Right lobe of liver (tissue), 6 donors: ENCODE data around the gene SCAMP3. TPM values are rescaled to one million over a fixed set of nuclear protein-coding genes. Genes with fewer than 3 reads are reported as not detected.

Source experiments
- ATAC-seq, 4 donors: fragments of 200-7000 bp; cut with Tn5 transposase; one replicate each; pipeline ENCODE4 v1.9.1; 2020; ENCODE audit warnings: mild to moderate bottlenecking in 4 of 4, moderate library complexity in 4 of 4
- DNase-seq, 3 donors: peaks; one replicate each; pipeline ENCODE4 v3.0.0-alpha.2; 2020
- H3K27ac ChIP-seq, 3 donors: fragments of 200-600 bp; one replicate each; pipeline ENCODE4 v1.8.0; 2022
- H3K27me3 ChIP-seq, 2 donors: fragments of 200-600 bp; one replicate each; pipeline ENCODE4 v1.8.0; 2022
- H3K36me3 ChIP-seq, 4 donors: fragments of 200-600 bp; sonication (generic) in 1 of 4; one replicate each; pipeline versions ENCODE4 v1.5.1 to v1.8.0; 2017 to 2022; ENCODE audit warnings: control low read depth in 1 of 4
- H3K4me1 ChIP-seq, 4 donors: fragments of 200-600 bp; sonication (generic) in 1 of 4; one replicate each; pipeline versions ENCODE4 v1.5.1 to v1.8.0; 2017 to 2022; ENCODE audit warnings: control low read depth in 1 of 4
- H3K4me3 ChIP-seq, 3 donors: fragments of 200-600 bp; one replicate each; pipeline ENCODE4 v1.8.0; 2022
- H3K9me3 ChIP-seq, 4 donors: fragments of 200-600 bp; sonication (generic) in 1 of 4; one replicate each; pipeline versions ENCODE4 v1.5.1 to v1.8.0; 2017 to 2022; ENCODE audit warnings: control low read depth in 1 of 4
- POLR2A ChIP-seq: fragments of 450-650 bp; IDR thresholded peaks from one replicate; pipeline ENCODE4 v1.6.1; 2017; ENCODE audit warnings: antibody characterized with exemption, mild to moderate bottlenecking
- WGBS: methylation state at CpG from one replicate; pipeline ENCODE4 v1.1.6; 2018; ENCODE audit warnings: low coverage, low lambda C conversion rate; ENCODE audit not compliant: insufficient coverage; ENCODE audit errors: missing lambda C conversion rate; 5-methylcytosine and 5-hydroxymethylcytosine counted together
- intact Hi-C, 2 donors: fragments of 100-400 bp; cut with DNase I; formaldehyde crosslinking; loops; one replicate each; pipeline versions ENCODE4 v1.11.2 to v1.14.1; 2022
- total RNA-seq, 6 experiments: library from RNA; depleted of rRNA in 2 of 6; stranded (reverse); fragments of >200 nt in 2 of 6; fragmentation: NEBNext Ultra II Directional in 3 of 6; extraction: Animal tissue kit (Norgen Biotek cat#: 25700) in 3 of 6; gene quantifications; one replicate each; pipeline versions ENCODE4 v1.1.0 to v1.2.4, GENCODE V29; 2016 to 2023
- TF ChIP-seq, protein P1 (sequence below), 4 donors: fragments of 200-600 bp in 3 of 4; fragments of 450-650 bp in 1 of 4; IDR thresholded peaks; one replicate each; pipeline versions ENCODE4 v1.5.1 to v1.8.0; 2016 to 2022; ENCODE audit warnings: antibody characterized with exemption in 4 of 4, mild to moderate bottlenecking in 2 of 4
- donor health status: DM: no; HTN: yes; CAD: no.
- donor health status: DM: no; HTN: no; CAD: no.
- donor health status: DM: no; HTN: no; CAD: no.
- donor health status: DM: no; HTN: yes; CAD: no.
- donor health status: DM: no; HTN: yes; CAD: no.

Gene SCAMP3
- total RNA-seq, 6 experiments from 2014 or later, result 27.9 to 63.4 (median 29.2) TPM

DNA sequence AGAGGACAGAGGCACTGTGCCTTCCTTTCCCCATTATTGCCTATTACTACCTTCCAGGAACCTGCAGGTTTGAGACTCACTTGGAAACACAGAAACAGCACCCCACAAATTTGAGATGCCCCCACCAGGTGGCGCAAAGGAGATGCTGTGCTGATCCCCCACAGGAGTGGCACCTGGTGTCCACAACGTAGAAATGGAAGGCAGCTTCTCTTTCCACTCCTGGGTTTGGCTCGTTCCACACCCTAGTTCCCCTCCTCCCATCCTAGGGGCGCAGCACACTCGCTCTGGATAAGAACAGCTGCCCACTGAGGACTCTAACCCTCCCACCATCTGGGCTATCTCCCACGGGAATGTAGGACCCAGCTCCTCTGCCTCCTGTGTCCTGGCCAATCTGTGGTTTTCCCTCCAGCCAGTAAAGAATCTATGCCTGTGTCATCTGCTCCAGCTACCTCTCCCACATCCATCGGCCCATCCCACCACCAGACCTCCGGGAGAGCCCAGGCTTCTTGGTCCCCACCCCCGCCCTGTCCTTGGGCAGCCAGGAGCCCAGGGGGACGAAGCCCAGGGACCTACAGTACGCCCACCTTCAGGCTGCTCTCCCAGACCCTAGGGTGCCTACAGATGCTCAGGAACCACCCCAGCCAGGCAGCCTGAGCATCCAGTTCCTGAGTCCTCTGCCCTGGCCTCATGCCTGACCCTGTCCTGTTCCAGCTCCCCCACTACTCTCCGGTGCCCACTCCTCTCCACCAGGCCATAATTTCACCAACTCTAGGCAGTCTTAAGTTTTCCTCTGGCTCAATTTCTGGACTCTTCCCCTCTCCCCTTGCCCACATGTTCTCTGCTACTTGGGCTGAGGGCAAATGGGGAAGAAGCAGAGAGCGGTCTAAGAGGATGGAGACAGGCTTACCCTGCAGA lies 55.0 kb downstream of the SCAMP3 start:
- TF ChIP-seq, protein P1, sequence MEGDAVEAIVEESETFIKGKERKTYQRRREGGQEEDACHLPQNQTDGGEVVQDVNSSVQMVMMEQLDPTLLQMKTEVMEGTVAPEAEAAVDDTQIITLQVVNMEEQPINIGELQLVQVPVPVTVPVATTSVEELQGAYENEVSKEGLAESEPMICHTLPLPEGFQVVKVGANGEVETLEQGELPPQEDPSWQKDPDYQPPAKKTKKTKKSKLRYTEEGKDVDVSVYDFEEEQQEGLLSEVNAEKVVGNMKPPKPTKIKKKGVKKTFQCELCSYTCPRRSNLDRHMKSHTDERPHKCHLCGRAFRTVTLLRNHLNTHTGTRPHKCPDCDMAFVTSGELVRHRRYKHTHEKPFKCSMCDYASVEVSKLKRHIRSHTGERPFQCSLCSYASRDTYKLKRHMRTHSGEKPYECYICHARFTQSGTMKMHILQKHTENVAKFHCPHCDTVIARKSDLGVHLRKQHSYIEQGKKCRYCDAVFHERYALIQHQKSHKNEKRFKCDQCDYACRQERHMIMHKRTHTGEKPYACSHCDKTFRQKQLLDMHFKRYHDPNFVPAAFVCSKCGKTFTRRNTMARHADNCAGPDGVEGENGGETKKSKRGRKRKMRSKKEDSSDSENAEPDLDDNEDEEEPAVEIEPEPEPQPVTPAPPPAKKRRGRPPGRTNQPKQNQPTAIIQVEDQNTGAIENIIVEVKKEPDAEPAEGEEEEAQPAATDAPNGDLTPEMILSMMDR (IDR thresholded peaks at IDR 0.05), result peak; percentile 73 to 84 (median 80)
- TF ChIP-seq POLR2A, result no peak
- no peaks in the 10 kb centered on the region for H3K9me3 ChIP-seq
- no peaks in the 10 kb centered on the region for H3K27me3 ChIP-seq
- H3K36me3 ChIP-seq, result no peaks in the 10 kb centered on the region
- H3K27ac ChIP-seq, result peak overlapping the region in 1 of 3 donors; percentile 96
- WGBS, result 30% methylated on average over 9 of the region's 13 CpGs
- intact Hi-C loops, result no loop called here
- DNase-seq (peak; percentile 81), ATAC-seq (peak; percentile 58 to 61 (median 60))
- no peak overlapping the region for H3K4me3 ChIP-seq
- peaks cover 0 to 14% (median 0%) of the 10 kb centered on the region in 4 donors for H3K4me1 ChIP-seq

Other genes with a start within 250 kb of the SCAMP3 start
- gene DCST2, start 228.6 kb downstream of the SCAMP3 start, total RNA-seq, result 1 to 10 TPM in 1 of 6 experiments, under 1 TPM in 4, not detected in 1; 0.72 to 1.4 (median 0.81) TPM
- gene DCST1, start 228.5 kb downstream of the SCAMP3 start, total RNA-seq, result not detected
- gene ADAM15, start 211.0 kb downstream of the SCAMP3 start, total RNA-seq, result 10 to 100 TPM; 16.2 to 33.9 (median 26.4) TPM
- 1 to 10 TPM; 2.3 to 6.4 (median 3.0) TPM for gene EFNA4, start 198.6 kb downstream of the SCAMP3 start, total RNA-seq
- gene EFNA3, start 183.5 kb downstream of the SCAMP3 start, total RNA-seq, result 1 to 10 TPM in 4 of 6 experiments, under 1 TPM in 2; 0.26 to 4.0 (median 2.5) TPM
- gene EFNA1, start 134.5 kb downstream of the SCAMP3 start, total RNA-seq, result 100 to 1,000 TPM in 5 of 6 experiments, 10 to 100 TPM in 1; 87.5 to 419 (median 196) TPM
- 10 to 100 TPM; 16.2 to 28.1 (median 24.4) TPM for gene SLC50A1, start 126.5 kb downstream of the SCAMP3 start, total RNA-seq
- gene DPM3, start 121.8 kb downstream of the SCAMP3 start, total RNA-seq, result 100 to 1,000 TPM in 1 of 6 experiments, 10 to 100 TPM in 5; 50.4 to 106 (median 60.4) TPM
- 100 to 1,000 TPM in 3 of 6 experiments, 10 to 100 TPM in 3; 85.5 to 145 (median 99.9) TPM for gene KRTCAP2, start 89.1 kb downstream of the SCAMP3 start, total RNA-seq
- gene TRIM46, start 88.5 kb downstream of the SCAMP3 start, total RNA-seq, result under 1 TPM in 2 of 6 experiments, not detected in 4; 0.09 to 0.15 TPM
- gene THBS3, start 54.5 kb downstream of the SCAMP3 start, total RNA-seq, result 10 to 100 TPM in 3 of 6 experiments, 1 to 10 TPM in 3; 4.0 to 14.4 (median 10.5) TPM
- 10 to 100 TPM; 20.0 to 50.7 (median 23.9) TPM for gene MTX1, start 53.7 kb downstream of the SCAMP3 start, total RNA-seq
- gene ENTREP3, start 6.9 kb downstream of the SCAMP3 start, total RNA-seq, result 10 to 100 TPM in 2 of 6 experiments, 1 to 10 TPM in 4; 7.2 to 13.0 (median 9.6) TPM
- gene CLK2, start 11.1 kb upstream of the SCAMP3 start, total RNA-seq, result 10 to 100 TPM; 10.4 to 29.2 (median 20.2) TPM
- 1 to 10 TPM in 4 of 6 experiments, under 1 TPM in 2; 0.56 to 1.6 (median 1.2) TPM for gene HCN3, start 15.1 kb upstream of the SCAMP3 start, total RNA-seq
- 10 to 100 TPM; 27.0 to 95.3 (median 36.1) TPM for gene PKLR, start 39.1 kb upstream of the SCAMP3 start, total RNA-seq
- 100 to 1,000 TPM in 4 of 6 experiments, 10 to 100 TPM in 2; 51.1 to 236 (median 171) TPM for gene FDPS, start 46.5 kb upstream of the SCAMP3 start, total RNA-seq
- 10 to 100 TPM in 1 of 6 experiments, 1 to 10 TPM in 5; 4.6 to 12.7 (median 7.6) TPM for gene RUSC1, start 58.5 kb upstream of the SCAMP3 start, total RNA-seq